Dermis microvascular lymphatic vessel endothelial cell (primary cell): ENCODE results near the gene UNC80. TPM values are rescaled to one million over a fixed set of nuclear protein-coding genes. Genes with fewer than 3 reads are reported as not detected.
A peak's percentile ranks its signal among the peaks of the same experiment; 100 is the strongest.
"Not testable (repeated sequence)": the region's sequence is repeated elsewhere in the genome, so short reads cannot be mapped to it uniquely, and the experiment has no call there.

Source experiments
- DNase-seq, 2 donors: peaks; one replicate each; pipeline versions ENCODE4 v3.0.0 to v3.0.0-alpha.2; 2010; ENCODE audit warnings: low read depth in 2 of 2
- total RNA-seq: library from RNA; depleted of rRNA; stranded (reverse); fragments of >200 nt; gene quantifications from 2 replicates; pipeline ENCODE4 v1.2.1, GENCODE V29; 2014

Gene UNC80, protein sequence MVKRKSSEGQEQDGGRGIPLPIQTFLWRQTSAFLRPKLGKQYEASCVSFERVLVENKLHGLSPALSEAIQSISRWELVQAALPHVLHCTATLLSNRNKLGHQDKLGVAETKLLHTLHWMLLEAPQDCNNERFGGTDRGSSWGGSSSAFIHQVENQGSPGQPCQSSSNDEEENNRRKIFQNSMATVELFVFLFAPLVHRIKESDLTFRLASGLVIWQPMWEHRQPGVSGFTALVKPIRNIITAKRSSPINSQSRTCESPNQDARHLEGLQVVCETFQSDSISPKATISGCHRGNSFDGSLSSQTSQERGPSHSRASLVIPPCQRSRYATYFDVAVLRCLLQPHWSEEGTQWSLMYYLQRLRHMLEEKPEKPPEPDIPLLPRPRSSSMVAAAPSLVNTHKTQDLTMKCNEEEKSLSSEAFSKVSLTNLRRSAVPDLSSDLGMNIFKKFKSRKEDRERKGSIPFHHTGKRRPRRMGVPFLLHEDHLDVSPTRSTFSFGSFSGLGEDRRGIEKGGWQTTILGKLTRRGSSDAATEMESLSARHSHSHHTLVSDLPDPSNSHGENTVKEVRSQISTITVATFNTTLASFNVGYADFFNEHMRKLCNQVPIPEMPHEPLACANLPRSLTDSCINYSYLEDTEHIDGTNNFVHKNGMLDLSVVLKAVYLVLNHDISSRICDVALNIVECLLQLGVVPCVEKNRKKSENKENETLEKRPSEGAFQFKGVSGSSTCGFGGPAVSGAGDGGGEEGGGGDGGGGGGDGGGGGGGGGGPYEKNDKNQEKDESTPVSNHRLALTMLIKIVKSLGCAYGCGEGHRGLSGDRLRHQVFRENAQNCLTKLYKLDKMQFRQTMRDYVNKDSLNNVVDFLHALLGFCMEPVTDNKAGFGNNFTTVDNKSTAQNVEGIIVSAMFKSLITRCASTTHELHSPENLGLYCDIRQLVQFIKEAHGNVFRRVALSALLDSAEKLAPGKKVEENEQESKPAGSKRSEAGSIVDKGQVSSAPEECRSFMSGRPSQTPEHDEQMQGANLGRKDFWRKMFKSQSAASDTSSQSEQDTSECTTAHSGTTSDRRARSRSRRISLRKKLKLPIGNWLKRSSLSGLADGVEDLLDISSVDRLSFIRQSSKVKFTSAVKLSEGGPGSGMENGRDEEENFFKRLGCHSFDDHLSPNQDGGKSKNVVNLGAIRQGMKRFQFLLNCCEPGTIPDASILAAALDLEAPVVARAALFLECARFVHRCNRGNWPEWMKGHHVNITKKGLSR (N-terminal part only)
- 0.38 and 0.39 TPM in 2 replicates for total RNA-seq

DNA sequence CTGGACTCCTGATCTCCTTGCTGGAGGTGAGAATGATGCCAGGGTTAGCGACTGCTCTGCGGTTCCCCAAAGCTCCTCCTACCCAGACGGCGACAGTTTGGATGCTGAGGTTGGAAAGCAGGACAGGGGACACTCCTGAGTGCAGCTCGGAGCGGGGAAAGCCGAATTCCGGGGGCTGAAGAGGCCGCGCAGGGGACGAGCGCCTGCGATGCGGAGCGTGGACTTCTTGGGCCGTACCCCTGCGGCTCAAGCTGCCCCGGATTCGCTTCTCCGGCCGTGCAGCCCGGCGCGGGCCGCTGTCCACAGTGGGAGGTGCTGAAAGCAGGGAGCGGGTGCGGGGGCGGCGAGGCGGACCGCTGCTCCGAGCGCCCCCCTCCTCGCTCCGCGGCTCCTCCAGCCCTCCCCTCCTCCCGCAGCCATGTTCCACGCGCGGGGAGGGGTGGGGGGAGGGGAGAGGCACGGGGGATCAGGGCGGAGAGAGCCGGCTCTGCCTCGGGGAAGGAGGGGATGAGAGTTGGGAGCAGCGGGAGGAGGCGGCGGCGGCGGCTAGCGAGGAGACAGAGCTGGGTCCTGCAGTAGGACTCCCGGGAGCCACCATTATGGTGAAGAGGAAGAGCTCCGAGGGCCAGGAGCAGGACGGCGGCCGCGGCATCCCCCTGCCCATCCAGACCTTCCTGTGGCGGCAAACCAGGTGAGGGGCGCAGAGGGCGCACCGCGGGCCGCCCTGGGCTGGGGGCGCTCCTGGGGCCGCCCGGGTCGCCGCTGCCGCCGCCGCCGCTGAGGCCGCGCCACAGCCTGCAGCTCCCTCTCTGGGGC, at the start of gene UNC80:
Gene UNC80 (plus strand): TSS at position 359 of the 816 bp plus-strand sequence. CDS start 241 bp downstream, at position 600.
- peak; percentile 9 to 65 for DNase-seq

DNA sequence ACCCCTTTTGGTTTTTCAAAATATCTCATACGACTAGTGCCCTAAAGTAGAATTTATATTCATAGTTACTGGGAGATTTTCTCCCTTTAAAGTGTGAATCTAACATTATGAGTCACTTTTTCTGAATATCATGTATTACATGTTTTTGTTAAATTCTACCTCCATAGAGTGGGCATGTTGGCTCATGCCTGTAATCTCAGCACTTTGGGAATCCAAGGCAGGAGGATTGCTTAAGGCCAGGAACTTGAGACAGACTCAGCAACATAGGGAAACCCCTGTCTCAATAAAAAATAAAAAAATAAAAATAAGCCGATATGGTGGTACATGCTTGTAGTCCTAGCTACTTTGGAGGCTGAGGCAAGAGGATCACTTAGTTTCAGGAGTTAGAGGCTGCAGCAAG, 45.3 kb upstream of the UNC80 start:
- no peak for DNase-seq

DNA sequence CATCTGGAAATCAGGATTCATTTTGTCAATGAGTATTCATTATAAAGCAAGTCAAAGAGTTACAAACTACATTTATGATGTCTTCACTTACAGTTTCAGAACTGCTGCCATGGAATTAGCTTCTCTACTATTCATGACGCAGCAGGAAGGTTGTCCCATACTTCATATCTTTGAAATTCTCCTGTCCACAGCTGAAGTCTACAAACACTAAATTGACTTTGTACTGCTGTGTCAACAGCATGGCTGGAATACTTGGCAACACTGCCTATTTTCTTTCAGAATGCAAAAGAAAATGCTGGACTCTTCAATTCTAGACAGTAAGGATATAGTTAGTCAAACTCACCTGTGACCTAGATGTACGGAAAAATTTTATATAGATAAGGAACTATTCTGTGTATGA, 44.6 kb upstream of the UNC80 start:
- no peak for DNase-seq

DNA sequence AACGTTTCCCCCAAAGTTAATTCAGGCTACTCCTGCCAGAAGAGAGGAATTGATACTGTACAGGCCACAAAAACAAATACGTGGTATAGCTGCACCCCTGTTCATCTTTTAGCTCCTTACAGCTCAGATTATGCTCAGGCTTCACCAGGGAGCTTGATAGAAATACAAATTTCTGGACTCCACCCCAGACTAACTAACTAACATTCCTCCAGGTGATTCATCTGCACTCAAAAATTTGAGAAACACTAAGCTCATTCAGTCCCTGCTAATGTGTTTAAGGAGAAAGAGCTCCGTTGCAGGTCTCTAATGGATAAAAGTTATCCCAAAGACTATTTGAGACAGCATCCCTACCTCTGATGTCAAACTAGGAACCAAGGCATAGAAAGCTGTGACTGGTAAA, 36.8 kb upstream of the UNC80 start:
- no peak for DNase-seq

DNA sequence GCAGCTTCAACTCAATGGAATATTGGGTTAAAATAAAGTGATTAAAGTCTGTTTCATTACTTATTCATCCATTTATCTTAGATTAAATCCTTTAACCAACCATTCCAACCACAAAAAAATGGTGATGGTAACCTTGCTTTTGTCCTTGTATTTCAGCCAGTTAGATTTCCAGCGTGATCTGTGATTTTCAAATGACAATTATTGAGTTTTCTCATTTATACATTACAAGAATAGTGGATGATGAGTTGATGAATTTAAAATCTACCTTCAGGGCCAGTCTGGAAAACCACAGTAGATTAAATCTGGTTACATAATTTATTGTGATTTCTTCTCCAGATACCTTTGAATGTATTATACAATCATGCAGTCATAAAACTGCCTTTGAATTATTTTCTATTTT, 29.7 kb upstream of the UNC80 start:
- no peak for DNase-seq

DNA sequence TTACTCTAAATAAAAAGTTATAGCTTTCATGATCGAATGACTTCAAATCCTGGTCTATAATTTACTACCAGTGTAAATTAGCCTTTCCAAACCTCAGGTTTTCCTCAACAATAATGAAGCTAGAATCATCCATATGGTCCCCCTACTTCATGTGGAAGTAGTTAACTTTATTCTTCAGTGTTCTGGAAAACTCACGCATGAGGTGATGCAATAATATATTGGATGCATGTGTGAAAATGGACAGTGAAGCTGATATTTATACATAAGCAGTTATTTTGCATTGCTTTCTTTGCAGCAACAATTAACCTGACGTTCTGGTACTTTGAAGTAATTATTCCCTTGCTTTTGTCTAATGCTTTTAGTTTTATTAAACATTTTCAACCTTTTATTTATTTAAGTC, 18.6 kb upstream of the UNC80 start:
- DNase-seq = no peak

DNA sequence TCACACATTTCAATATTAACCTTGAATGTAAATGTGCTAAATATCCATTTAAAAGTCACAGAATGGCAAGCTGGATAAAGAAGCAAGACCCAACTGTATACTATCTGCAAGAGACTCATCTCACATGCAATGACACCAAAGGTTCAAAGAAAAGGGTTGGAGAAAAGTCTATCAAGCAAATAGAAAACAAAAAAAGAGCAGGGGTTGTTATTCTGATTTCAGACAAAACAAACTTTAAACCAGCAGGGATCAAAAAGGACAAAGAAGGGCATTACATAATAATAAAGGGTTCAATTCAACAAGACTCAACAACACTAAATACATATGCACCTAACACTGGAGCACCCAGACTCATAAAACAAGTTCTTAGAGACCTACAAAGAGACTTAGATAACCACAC, 14.5 kb upstream of the UNC80 start:
- no peak for DNase-seq

DNA sequence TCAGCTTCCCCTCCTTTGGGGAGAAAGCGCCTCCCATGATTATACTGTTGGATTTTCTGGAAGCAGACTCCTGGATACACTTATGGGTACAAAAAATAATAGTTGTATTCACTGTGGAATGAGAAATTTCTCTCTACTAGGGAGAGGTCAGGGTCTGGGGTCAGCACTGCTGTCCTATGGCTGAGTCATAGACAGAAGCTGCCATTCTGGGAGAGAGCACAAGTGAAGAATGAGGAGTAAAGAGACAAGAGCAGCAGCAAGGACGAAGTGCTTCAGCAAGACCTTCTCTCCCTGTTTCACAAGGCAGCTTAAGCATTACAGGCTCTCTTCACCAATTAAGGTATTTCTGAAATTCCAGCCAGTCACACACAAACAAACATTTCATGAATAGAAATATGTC, 10.1 kb upstream of the UNC80 start:
- DNase-seq = no peak

DNA sequence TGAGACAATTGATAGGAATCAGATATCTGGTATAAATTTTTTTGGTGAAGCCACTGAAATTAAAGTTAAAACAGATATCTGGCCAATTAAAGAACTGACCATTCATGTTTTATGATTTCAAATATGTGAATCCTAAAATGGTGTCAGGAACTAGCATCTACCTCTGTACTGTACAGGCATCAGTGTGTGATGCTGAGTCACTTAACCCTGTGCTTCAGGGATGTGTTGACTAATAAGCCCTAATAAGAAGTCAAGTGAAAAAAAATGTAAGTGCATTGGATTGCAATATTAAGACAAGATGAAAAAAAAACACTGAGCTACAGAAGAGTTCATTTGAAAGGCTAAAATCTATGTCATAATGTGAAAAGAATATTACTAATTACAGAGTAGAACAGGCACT, 9.1 kb upstream of the UNC80 start:
- no peak for DNase-seq

DNA sequence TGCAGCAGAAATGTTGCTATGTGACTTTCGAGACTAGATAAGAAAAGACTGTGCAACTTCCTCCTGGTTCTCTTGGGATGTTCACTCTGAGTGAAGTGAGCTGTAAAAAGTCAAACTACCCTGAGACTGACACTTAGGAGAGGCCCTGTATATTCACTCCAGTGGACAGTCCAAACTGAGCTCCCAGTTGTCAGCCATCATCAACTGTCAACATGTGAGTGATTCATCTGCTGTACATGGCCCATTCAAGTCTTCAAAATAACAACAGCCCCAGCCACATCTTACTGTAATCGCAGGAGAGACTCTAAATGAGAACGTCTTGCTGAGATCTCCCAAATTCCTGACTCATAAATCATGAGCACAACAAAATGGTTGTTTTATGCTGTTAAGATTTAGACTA, 8.5 kb upstream of the UNC80 start:
- DNase-seq = no peak

DNA sequence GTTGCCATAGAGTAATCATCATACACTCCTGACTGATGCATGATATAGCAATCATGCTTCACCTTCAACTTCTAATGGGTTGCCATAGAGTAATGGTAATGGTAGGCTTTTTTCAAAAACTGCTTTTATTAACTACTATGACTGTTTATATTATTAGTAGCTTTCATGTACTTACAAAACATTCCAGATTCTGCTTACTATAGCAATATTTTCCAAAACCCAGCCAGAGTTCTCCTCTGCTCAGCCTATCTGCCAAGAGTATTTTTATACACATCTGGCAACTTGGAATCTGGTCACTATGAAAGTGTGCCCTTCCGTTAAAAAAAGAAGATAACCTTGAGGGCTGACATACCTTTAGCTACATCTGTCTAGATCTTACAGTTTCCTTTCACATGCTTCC, 5.0 kb upstream of the UNC80 start:
- DNase-seq = no peak

DNA sequence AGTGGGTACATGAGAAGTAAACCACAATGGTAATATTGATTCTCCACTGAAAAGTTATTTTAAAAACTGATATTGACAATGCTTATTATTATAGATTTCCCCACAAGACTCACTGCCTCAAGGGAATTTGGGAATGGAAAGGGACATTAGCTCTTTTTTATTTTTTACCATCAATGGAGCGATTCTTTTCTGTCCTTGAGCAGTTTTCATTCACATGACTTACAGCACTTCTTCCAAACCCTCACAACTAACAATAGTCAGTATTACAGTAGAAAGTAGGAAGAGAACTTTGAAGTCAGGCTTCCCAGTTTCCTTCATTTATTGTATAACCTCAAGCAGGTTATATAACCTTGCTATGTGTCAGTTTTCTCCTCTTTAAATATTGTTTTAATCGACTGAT, 4.3 kb upstream of the UNC80 start:
- no peak for DNase-seq

DNA sequence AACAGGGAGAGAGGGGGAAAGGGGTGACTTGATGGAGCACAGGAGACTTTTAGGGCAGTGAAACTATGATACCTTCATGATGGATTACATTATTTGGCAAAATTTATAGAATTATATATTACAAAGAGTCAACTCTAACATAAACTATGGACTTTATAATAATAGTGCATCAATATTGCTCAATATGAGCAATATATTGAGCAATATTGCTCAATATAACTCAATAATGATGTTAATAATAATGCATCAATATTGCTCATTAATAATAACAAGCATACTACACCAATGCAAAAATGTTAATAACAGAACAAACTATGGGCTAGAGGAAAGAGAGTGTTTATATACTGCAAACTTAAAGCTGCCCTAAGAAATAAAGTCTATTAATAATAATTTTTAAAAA, 3.1 kb upstream of the UNC80 start:
- no peak for DNase-seq

DNA sequence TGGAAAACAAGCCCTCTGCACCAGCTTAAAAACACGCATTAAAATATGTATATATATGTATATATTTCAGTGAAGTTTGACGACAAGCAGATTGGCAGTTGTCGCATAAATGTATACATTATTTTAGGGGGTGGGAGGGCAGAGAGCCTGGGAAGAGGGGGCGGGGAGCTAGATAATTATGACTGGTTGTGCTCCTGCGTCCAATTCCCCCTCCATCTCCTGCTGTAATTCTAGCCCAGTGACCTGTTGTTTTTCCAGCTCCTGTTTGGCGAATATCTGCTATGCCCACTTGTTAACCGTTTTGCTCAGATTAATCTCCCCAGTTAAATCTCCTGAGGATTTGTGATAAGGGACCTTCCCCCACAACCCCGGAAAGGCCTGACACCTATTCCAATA, 656 bp downstream of the UNC80 start:
- no peak for DNase-seq

DNA sequence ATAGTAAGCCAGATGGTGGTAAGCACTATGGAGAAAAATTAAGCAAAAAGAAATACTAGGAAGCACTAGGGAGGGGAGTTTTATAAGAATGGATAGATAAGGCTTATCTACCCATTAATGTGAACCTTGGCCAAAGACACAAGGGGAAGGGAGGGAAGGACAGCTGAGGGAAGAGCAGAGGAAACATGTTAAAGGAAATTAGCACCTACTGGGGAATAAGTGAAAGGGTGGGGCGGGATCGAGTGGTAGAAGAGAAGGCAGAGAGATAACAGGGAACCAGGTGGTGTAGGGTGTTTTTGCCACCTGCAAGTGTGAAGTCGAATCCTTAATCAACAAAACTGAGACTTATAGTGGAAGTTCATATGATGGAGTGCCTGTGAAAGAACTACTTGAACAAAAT, 1.7 kb downstream of the UNC80 start:
- DNase-seq = no peak

DNA sequence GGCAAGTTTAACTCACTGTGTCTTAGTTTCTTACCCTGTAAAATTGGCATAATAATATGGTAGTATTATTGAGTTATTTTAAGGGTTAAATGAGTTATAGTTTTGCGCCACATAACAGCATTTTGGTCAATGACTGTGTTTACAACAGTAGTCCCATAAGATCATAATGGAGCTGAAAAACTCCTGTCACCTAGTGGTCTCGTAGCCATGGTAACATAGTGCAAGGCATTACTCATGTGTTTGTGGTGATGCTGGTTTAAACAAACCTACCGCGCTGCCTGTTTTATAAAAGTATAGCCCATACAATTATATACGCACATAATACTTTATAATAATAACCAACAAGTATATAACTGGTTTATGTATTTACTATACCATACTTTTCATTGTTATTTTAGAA, 15.8 kb downstream of the UNC80 start:
- DNase-seq = no peak

DNA sequence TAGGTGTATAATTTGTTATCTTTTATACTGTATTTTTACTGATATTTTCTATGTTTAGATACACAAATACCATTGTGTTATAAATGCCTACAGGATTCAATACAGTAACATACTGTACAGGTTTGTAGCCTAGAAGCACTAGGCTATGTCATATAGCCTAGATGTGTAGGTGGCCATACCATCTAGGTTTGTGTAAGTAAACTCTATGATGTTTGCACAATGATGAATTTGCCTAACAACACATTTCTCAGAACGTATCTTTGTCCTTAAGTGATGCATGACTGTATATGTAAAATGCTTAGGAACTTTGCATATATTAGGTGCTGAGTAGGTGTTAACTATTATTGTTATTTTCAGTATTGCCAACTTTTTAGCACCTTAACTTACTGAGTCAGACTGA, 17.3 kb downstream of the UNC80 start:
- no peak for DNase-seq

DNA sequence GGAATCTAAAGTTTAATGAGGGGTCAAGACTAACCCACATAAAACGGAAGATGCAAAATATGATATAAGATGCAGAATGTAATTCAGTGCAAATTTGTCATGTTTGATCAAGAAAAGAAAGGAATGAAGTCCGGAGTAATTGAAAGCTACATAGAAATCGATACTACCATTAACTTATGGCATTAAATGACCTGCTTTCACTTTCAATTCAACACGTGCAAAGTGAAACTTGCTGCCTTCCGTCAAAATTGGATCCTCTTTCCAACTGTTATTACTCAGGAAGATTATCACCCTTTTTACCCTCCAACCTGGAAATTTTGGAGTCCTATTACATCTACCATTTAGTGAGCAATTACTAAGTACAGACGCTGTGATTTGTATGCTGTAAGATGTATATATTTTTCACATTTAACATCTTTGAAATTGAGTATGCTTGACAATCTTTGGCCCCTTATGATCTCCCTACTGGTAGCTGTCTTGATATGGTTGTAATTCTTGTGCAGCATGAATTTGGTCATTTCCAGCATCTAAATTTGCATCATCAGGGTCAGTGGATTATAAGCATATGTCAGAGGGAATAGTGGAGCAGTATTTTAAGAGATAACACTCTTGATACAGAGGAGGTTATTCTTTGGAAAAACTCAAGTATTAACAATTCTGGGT, 18.6 kb downstream of the UNC80 start:
- no peak for DNase-seq

DNA sequence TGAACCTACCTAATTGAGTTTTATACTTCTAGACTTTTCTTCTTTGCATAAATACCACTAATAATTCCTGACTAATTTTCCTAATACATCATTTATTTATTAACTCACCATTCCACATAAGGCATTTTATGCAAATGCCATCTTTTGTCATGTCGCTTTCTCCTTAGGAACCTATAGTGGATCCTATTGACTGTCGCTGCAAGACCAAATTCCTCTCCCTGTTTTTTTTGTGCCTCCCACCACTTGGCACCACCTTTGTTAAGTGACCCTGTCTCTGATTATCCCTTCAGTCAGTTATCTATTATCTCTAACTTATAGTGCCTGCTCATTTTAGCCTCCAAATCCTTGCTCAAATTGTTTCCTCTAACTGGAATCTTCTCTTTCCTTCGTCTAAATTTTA, 19.5 kb downstream of the UNC80 start:
- no peak for DNase-seq

DNA sequence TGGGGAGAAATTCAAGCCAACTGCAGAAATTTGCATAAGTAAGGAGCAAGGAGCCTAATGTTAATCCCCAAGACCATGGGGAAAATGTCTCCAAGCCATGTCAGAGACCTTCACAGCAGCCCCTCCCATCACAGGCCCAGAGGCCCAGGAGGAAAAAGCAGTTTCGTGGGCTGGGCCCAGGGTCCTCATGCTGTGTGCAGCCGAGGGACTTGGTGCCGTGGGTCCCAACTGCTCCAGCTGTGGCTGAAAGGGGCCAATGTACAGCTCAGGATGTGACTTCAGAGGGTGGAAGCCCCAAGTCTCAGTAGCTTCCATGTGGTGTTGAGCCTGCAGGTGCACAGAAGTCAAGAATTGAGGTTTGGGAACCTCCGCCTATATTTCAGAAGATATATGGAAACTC, 23.8 kb downstream of the UNC80 start:
- DNase-seq = not testable (repeated sequence)

DNA sequence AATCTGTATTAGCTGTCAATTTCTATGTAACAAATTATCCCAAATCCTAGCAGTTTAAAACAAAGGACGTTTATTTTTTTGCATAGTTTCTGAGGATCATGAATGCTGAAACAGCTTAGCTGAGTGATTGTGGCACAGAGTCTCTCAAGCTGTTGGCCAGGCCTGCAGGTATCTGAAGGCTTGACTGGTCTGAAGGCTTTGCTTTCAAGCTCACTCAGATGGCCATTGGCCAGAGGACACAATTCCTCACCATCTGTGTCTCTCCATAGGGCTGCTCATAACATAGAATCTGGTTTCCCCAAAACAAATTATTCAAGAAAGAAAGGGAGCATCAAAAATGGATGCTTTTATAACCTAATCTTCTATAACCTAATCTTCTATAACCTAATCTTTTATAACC, 33.7 kb downstream of the UNC80 start:
- DNase-seq = no peak
